Thymus (tissue), 11 donors: ENCODE measurements around the gene ZPR1. TPM values are rescaled to one million over a fixed set of nuclear protein-coding genes. Genes with fewer than 3 reads are reported as not detected.

ENCODE experiments used
- DNase-seq, 9 donors: peaks; one replicate each; pipeline ENCODE4 v3.0.0-alpha.2; 2013; ENCODE audit warnings: low spot score in 9 of 9, low read depth in 6 of 9, missing footprints in 1 of 9
- H3K27ac ChIP-seq, 2 donors: one replicate each; pipeline ENCODE4 v1.5.1; 2013; ENCODE audit warnings: control low read depth in 1 of 2, low read depth in 1 of 2, low read length in 1 of 2, mild to moderate bottlenecking in 1 of 2, moderate library complexity in 1 of 2
- H3K27me3 ChIP-seq, 2 donors: one replicate each; pipeline ENCODE4 v1.5.1; 2013; ENCODE audit warnings: low read length in 1 of 2; ENCODE audit not compliant: control insufficient read depth in 2 of 2, insufficient read depth in 1 of 2
- H3K36me3 ChIP-seq, 2 donors: one replicate each; pipeline ENCODE4 v1.5.1; 2013; ENCODE audit warnings: low read length in 1 of 2, mild to moderate bottlenecking in 1 of 2, moderate library complexity in 1 of 2; ENCODE audit not compliant: control insufficient read depth in 2 of 2, insufficient read depth in 2 of 2
- H3K4me1 ChIP-seq, 2 donors: one replicate each; pipeline ENCODE4 v1.5.1; 2013; ENCODE audit warnings: low read length in 2 of 2; ENCODE audit not compliant: control insufficient read depth in 2 of 2, insufficient read depth in 2 of 2
- H3K4me3 ChIP-seq, 2 donors: one replicate each; pipeline ENCODE4 v1.5.1; 2013; ENCODE audit warnings: low read length in 2 of 2, control low read depth in 1 of 2, mild to moderate bottlenecking in 1 of 2
- H3K9me3 ChIP-seq, 2 donors: one replicate each; pipeline ENCODE4 v1.5.1; 2013; ENCODE audit warnings: low read length in 1 of 2, mild to moderate bottlenecking in 1 of 2; ENCODE audit not compliant: control insufficient read depth in 2 of 2, insufficient read depth in 1 of 2
- WGBS: extraction: QIAGEN DNeasy Blood & Tissue Kit; methylation state at CpG from one replicate; pipeline ENCODE4 v1.1.7; 2013; 5-methylcytosine and 5-hydroxymethylcytosine counted together
- polyA plus RNA-seq: library from polyadenylated mRNA; stranded (reverse); fragments of 200-250 nt; gene quantifications from one replicate; pipeline ENCODE4 v1.2.3, GENCODE V29; 2013
- total RNA-seq: library from RNA; stranded (reverse); fragments of 120-200 nt; gene quantifications from one replicate; pipeline ENCODE4 v1.2.4, GENCODE V29; 2013
- donor health status: healthy.

ZPR1 gene
- total and polyA plus RNA-seq, 2 donors, result 21.3 to 37.2 TPM

GRCh38 chr11:116832350-116833290 lies 44.8 kb upstream of the ZPR1 start:
- 86% methylated on average over 13 of the region's 13 CpGs for WGBS
- DNase-seq, result no peak
- Histone ChIP-seq H3K4me3 (no peak overlapping the region), H3K27me3 (peaks cover 0 to 3% of the 10 kb centered on the region in 2 donors), H3K4me1 (peaks cover 6 to 16% of the 10 kb centered on the region in 2 donors), H3K9me3 (no peaks in the 10 kb centered on the region), H3K36me3 (no peaks in the 10 kb centered on the region), H3K27ac (no peak overlapping the region)

- H3K27me3 ChIP-seq, result peaks cover 0 to 3% of the 10 kb centered on the region in 2 donors
- no peaks in the 10 kb centered on the region for H3K36me3 ChIP-seq
- no peak overlapping the region for H3K27ac ChIP-seq
- DNase-seq, result no peak
- H3K4me3 ChIP-seq, result no peak overlapping the region
- WGBS, result 97% methylated on average over 7 of the region's 7 CpGs
- H3K9me3 ChIP-seq, result no peaks in the 10 kb centered on the region
- peaks cover 6 to 16% of the 10 kb centered on the region in 2 donors for H3K4me1 ChIP-seq
Observed at GRCh38 chr11:116831790-116832349, 44.0 kb upstream of the ZPR1 start.

GRCh38 chr11:116830184-116830912 lies 42.5 kb upstream of the ZPR1 start:
- H3K9me3 ChIP-seq, result no peaks in the 10 kb centered on the region
- no peak overlapping the region for H3K27ac ChIP-seq
- peaks cover 0 to 3% of the 10 kb centered on the region in 2 donors for H3K27me3 ChIP-seq
- no peak overlapping the region for H3K4me3 ChIP-seq
- H3K36me3 ChIP-seq, result no peaks in the 10 kb centered on the region
- H3K4me1 ChIP-seq, result peaks cover 3 to 7% of the 10 kb centered on the region in 2 donors
- DNase-seq, result no peak
- WGBS, result 98% methylated on average over 17 of the region's 17 CpGs

GRCh38 chr11:116829525-116830183 lies 41.8 kb upstream of the ZPR1 start, which contains the start of gene APOC3:
Gene APOC3 (plus strand): TSS chr11:116829907. CDS start chr11:116830583, 676 bp downstream.
- WGBS, result 89% methylated on average over 9 of the region's 9 CpGs
- no peaks in the 10 kb centered on the region for H3K9me3 ChIP-seq
- peaks cover 0 to under 1% of the 10 kb centered on the region in 2 donors for H3K4me1 ChIP-seq
- no peak within 1 kb of the TSS for H3K27ac ChIP-seq
- no peak within 1 kb of the TSS for H3K4me3 ChIP-seq
- no peak for DNase-seq
- H3K36me3 ChIP-seq, result no peaks in the 10 kb centered on the region
- no peaks in the 10 kb centered on the region for H3K27me3 ChIP-seq

- Histone ChIP-seq H3K27ac (no peak overlapping the region), H3K9me3 (no peaks in the 10 kb centered on the region), H3K4me3 (no peak overlapping the region), H3K36me3 (no peaks in the 10 kb centered on the region), H3K27me3 (no peaks in the 10 kb centered on the region), H3K4me1 (no peaks in the 10 kb centered on the region)
- DNase-seq, result no peak
- WGBS, result 84% methylated on average over 16 of the region's 16 CpGs
Observed at GRCh38 chr11:116828632-116829524, 41.1 kb upstream of the ZPR1 start.

- H3K27me3 ChIP-seq, result no peaks in the 10 kb centered on the region
- H3K9me3 ChIP-seq, result no peaks in the 10 kb centered on the region
- WGBS, result 97% methylated on average over 6 of the region's 6 CpGs
Observed at GRCh38 chr11:116827461-116827860, 39.6 kb upstream of the ZPR1 start.

GRCh38 chr11:116826751-116827431 lies 39.1 kb upstream of the ZPR1 start:
- no peaks in the 10 kb centered on the region for H3K4me1 ChIP-seq
- 95% methylated on average over 9 of the region's 9 CpGs for WGBS
- H3K36me3 ChIP-seq, result no peaks in the 10 kb centered on the region
- no peak for DNase-seq
- H3K27ac ChIP-seq, result no peak overlapping the region
- no peaks in the 10 kb centered on the region for H3K27me3 ChIP-seq
- no peak overlapping the region for H3K4me3 ChIP-seq
- no peaks in the 10 kb centered on the region for H3K9me3 ChIP-seq

More at GRCh38 chr11:116827461-116827860, 39.6 kb upstream of the ZPR1 start:
- H3K4me1 ChIP-seq, result no peaks in the 10 kb centered on the region
- H3K4me3 ChIP-seq, result no peak overlapping the region
- DNase-seq, result no peak
- no peaks in the 10 kb centered on the region for H3K36me3 ChIP-seq
- H3K27ac ChIP-seq, result no peak overlapping the region
